ENCODE data around the gene CUBN. TPM values are rescaled to one million over a fixed set of nuclear protein-coding genes. Genes with fewer than 3 reads are reported as not detected.
A peak's percentile ranks its signal among the peaks of the same experiment; 100 is the strongest.

CUBN gene
- total and polyA plus RNA-seq, 7 experiments from 2014 or later: 0.39 to 17.5 (median 7.0) TPM

- Mint-ChIP-seq H3K4me3 (no peak overlapping the region), H3K36me3 (peaks cover 0 to 25% (median 0%) of the 10 kb centered on the region in 5 donors), H3K4me1 (peaks cover 0 to 14% (median 4%) of the 10 kb centered on the region in 7 donors), H3K9me3 (no peaks in the 10 kb centered on the region), H3K27me3 (peaks cover 0 to 26% (median 0%) of the 10 kb centered on the region in 5 donors), H3K27ac (no peak overlapping the region)
- no peaks in the 10 kb centered on the region for H3K9me3 ChIP-seq (ENCODE audit: control insufficient read depth in 2 of 3, low read length in 3 of 3)
- CTCF ChIA-PET: interaction anchor here (0.6 kb wide), 1 partner anchor 85 kb away, joined by 3 read pairs; no protein-coding TSS in a partner anchor
- H3K4me1 ChIP-seq (ENCODE audit: control insufficient read depth in 2 of 2, insufficient read depth in 2 of 2, low read length in 2 of 2): no peaks in the 10 kb centered on the region
- H3K4me3 ChIP-seq (ENCODE audit: low read length): no peak overlapping the region
- no peaks in the 10 kb centered on the region for H3K36me3 ChIP-seq (ENCODE audit: control insufficient read depth in 2 of 3, insufficient read depth in 3 of 3, low read length in 3 of 3)
- POLR2A ChIA-PET: interaction anchor here (0.6 kb wide), 1 partner anchor 9 kb away, joined by 3 read pairs; no protein-coding TSS in a partner anchor
- ATAC-seq: no peak
- no peak overlapping the region for H3K27ac ChIP-seq (ENCODE audit: low read depth, low read length)
- no peaks in the 10 kb centered on the region for H3K27me3 ChIP-seq (ENCODE audit: control insufficient read depth in 2 of 2, insufficient read depth in 2 of 2, low read length in 2 of 2)
- intact Hi-C loops (cut with micrococcal nuclease): no loop called here
- DNase-seq: no peak
Measured at GRCh38 chr10:17134737-17135260, 5.2 kb upstream of the CUBN start.

- H3K27ac ChIP-seq (ENCODE audit: low read depth, low read length): no peak overlapping the region
- no peak overlapping the region for H3K27ac Mint-ChIP-seq
- no peaks in the 10 kb centered on the region for H3K9me3 ChIP-seq (ENCODE audit: control insufficient read depth in 2 of 3, low read length in 3 of 3)
- ChIA-PET POLR2A (interaction anchor here (0.6 kb wide), 1 partner anchor 10 kb away, joined by 3 read pairs; no protein-coding TSS in a partner anchor), CTCF (interaction anchor here (0.6 kb wide), 1 partner anchor 85 kb away, joined by 3 read pairs; no protein-coding TSS in a partner anchor)
- H3K27me3 ChIP-seq (ENCODE audit: control insufficient read depth in 2 of 2, insufficient read depth in 2 of 2, low read length in 2 of 2): no peaks in the 10 kb centered on the region
- no peaks in the 10 kb centered on the region for H3K9me3 Mint-ChIP-seq
- peaks cover 0 to 11% (median 4%) of the 10 kb centered on the region in 7 donors for H3K4me1 Mint-ChIP-seq
- no peak overlapping the region for H3K4me3 Mint-ChIP-seq
- no peak for DNase-seq
- peaks cover 0 to 27% (median 0%) of the 10 kb centered on the region in 5 donors for H3K36me3 Mint-ChIP-seq
- H3K36me3 ChIP-seq (ENCODE audit: control insufficient read depth in 2 of 3, insufficient read depth in 3 of 3, low read length in 3 of 3): no peaks in the 10 kb centered on the region
- no peak overlapping the region for H3K4me3 ChIP-seq (ENCODE audit: low read length)
- H3K4me1 ChIP-seq (ENCODE audit: control insufficient read depth in 2 of 2, insufficient read depth in 2 of 2, low read length in 2 of 2): no peaks in the 10 kb centered on the region
- intact Hi-C loops (cut with micrococcal nuclease): no loop called here
- H3K27me3 Mint-ChIP-seq: peaks cover 0 to 27% (median 0%) of the 10 kb centered on the region in 5 donors
- ATAC-seq: no peak
Measured at GRCh38 chr10:17134282-17134681, 4.7 kb upstream of the CUBN start.

- Histone ChIP-seq H3K27me3 (ENCODE audit: control insufficient read depth in 2 of 2, insufficient read depth in 2 of 2, low read length in 2 of 2) (no peaks in the 10 kb centered on the region), H3K27ac (ENCODE audit: low read depth, low read length) (no peak overlapping the region), H3K36me3 (ENCODE audit: control insufficient read depth in 2 of 3, insufficient read depth in 3 of 3, low read length in 3 of 3) (no peaks in the 10 kb centered on the region), H3K4me3 (ENCODE audit: low read length) (no peak overlapping the region), H3K4me1 (ENCODE audit: control insufficient read depth in 2 of 2, insufficient read depth in 2 of 2, low read length in 2 of 2) (no peaks in the 10 kb centered on the region), H3K9me3 (ENCODE audit: control insufficient read depth in 2 of 3, low read length in 3 of 3) (no peaks in the 10 kb centered on the region)
- Mint-ChIP-seq H3K36me3 (peaks cover 0 to 46% (median 16%) of the 10 kb centered on the region in 5 donors), H3K27ac (no peak overlapping the region), H3K4me3 (no peak overlapping the region), H3K27me3 (peaks cover 0 to 18% (median 0%) of the 10 kb centered on the region in 5 donors), H3K9me3 (no peaks in the 10 kb centered on the region), H3K4me1 (peaks cover 0 to 9% (median 0%) of the 10 kb centered on the region in 7 donors)
- DNase-seq: no peak
- ATAC-seq: peak; percentile 63
- intact Hi-C loops (cut with micrococcal nuclease): no loop called here
- POLR2A ChIA-PET: no interaction called here
- CTCF ChIA-PET: interaction anchor here (0.6 kb wide), 1 partner anchor 1869 kb away, joined by 6 read pairs; no protein-coding TSS in a partner anchor
Measured at GRCh38 chr10:17128261-17128660, 1.4 kb downstream of the CUBN start.

GRCh38 chr10:17126327-17126726 lies 3.3 kb downstream of the CUBN start:
- no peak for ATAC-seq
- DNase-seq: no peak
- no peak overlapping the region for H3K4me3 Mint-ChIP-seq
- peaks cover 0 to 7% (median 0%) of the 10 kb centered on the region in 3 experiments for H3K36me3 ChIP-seq (ENCODE audit: control insufficient read depth in 2 of 3, insufficient read depth in 3 of 3, low read length in 3 of 3)
- no peak overlapping the region for H3K27ac Mint-ChIP-seq
- no peaks in the 10 kb centered on the region for H3K9me3 ChIP-seq (ENCODE audit: control insufficient read depth in 2 of 3, low read length in 3 of 3)
- intact Hi-C loops (cut with micrococcal nuclease): no loop called here
- no peaks in the 10 kb centered on the region for H3K9me3 Mint-ChIP-seq
- POLR2A ChIA-PET: no interaction called here
- peaks cover 0 to 8% (median 0%) of the 10 kb centered on the region in 7 donors for H3K4me1 Mint-ChIP-seq
- CTCF ChIA-PET: no interaction called here
- H3K4me3 ChIP-seq (ENCODE audit: low read length): no peak overlapping the region
- no peaks in the 10 kb centered on the region for H3K27me3 ChIP-seq (ENCODE audit: control insufficient read depth in 2 of 2, insufficient read depth in 2 of 2, low read length in 2 of 2)
- H3K27me3 Mint-ChIP-seq: peaks cover 0 to 12% (median 0%) of the 10 kb centered on the region in 5 donors
- peaks cover 0 to 49% (median 31%) of the 10 kb centered on the region in 5 donors for H3K36me3 Mint-ChIP-seq
- H3K27ac ChIP-seq (ENCODE audit: low read depth, low read length): no peak overlapping the region
- no peaks in the 10 kb centered on the region for H3K4me1 ChIP-seq (ENCODE audit: control insufficient read depth in 2 of 2, insufficient read depth in 2 of 2, low read length in 2 of 2)

- Mint-ChIP-seq H3K27ac (no peak overlapping the region), H3K4me1 (peaks cover 0 to 8% (median 0%) of the 10 kb centered on the region in 7 donors), H3K27me3 (peaks cover 0 to 6% (median 0%) of the 10 kb centered on the region in 5 donors), H3K9me3 (no peaks in the 10 kb centered on the region), H3K4me3 (no peak overlapping the region), H3K36me3 (peaks cover 0 to 57% (median 37%) of the 10 kb centered on the region in 5 donors)
- H3K27me3 ChIP-seq (ENCODE audit: control insufficient read depth in 2 of 2, insufficient read depth in 2 of 2, low read length in 2 of 2): no peaks in the 10 kb centered on the region
- ATAC-seq: no peak
- no peaks in the 10 kb centered on the region for H3K4me1 ChIP-seq (ENCODE audit: control insufficient read depth in 2 of 2, insufficient read depth in 2 of 2, low read length in 2 of 2)
- H3K27ac ChIP-seq (ENCODE audit: low read depth, low read length): no peak overlapping the region
- intact Hi-C loops (cut with micrococcal nuclease): no loop called here
- no peak for DNase-seq
- H3K4me3 ChIP-seq (ENCODE audit: low read length): no peak overlapping the region
- H3K36me3 ChIP-seq (ENCODE audit: control insufficient read depth in 2 of 3, insufficient read depth in 3 of 3, low read length in 3 of 3): peaks cover 0 to 7% (median 0%) of the 10 kb centered on the region in 3 experiments
- POLR2A ChIA-PET: interaction anchor here (0.5 kb wide), 1 partner anchor 1346 kb away, joined by 3 read pairs; no protein-coding TSS in a partner anchor
- H3K9me3 ChIP-seq (ENCODE audit: control insufficient read depth in 2 of 3, low read length in 3 of 3): no peaks in the 10 kb centered on the region
- CTCF ChIA-PET: no interaction called here
Measured at GRCh38 chr10:17125206-17125893, 4.3 kb downstream of the CUBN start.

- H3K27me3 Mint-ChIP-seq: no peaks in the 10 kb centered on the region
- Histone ChIP-seq H3K27ac (ENCODE audit: low read depth, low read length) (no peak overlapping the region), H3K4me1 (ENCODE audit: control insufficient read depth in 2 of 2, insufficient read depth in 2 of 2, low read length in 2 of 2) (no peaks in the 10 kb centered on the region), H3K36me3 (ENCODE audit: control insufficient read depth in 2 of 3, insufficient read depth in 3 of 3, low read length in 3 of 3) (peaks cover 0 to 7% (median 0%) of the 10 kb centered on the region in 3 experiments), H3K4me3 (ENCODE audit: low read length) (no peak overlapping the region), H3K27me3 (ENCODE audit: control insufficient read depth in 2 of 2, insufficient read depth in 2 of 2, low read length in 2 of 2) (no peaks in the 10 kb centered on the region), H3K9me3 (ENCODE audit: control insufficient read depth in 2 of 3, low read length in 3 of 3) (no peaks in the 10 kb centered on the region)
- H3K9me3 Mint-ChIP-seq: no peaks in the 10 kb centered on the region
- peaks cover 0 to 8% (median 0%) of the 10 kb centered on the region in 7 donors for H3K4me1 Mint-ChIP-seq
- no peak overlapping the region for H3K4me3 Mint-ChIP-seq
- H3K27ac Mint-ChIP-seq: no peak overlapping the region
- DNase-seq (no peak), ATAC-seq (no peak)
- CTCF ChIA-PET: no interaction called here
- intact Hi-C loops (cut with micrococcal nuclease): no loop called here
- POLR2A ChIA-PET: no interaction called here
- H3K36me3 Mint-ChIP-seq: peaks cover 0 to 67% (median 44%) of the 10 kb centered on the region in 5 donors
Measured at GRCh38 chr10:17123961-17124360, 5.7 kb downstream of the CUBN start.

Measured in naive thymus-derived CD4-positive, alpha-beta T cell (primary cell).